ENCODE results near the gene CNTN6. TPM values are rescaled to one million over a fixed set of nuclear protein-coding genes. Genes with fewer than 3 reads are reported as not detected.

CNTN6 gene
- total and polyA plus RNA-seq, 11 donors, result not detected

GRCh38 chr3:1082108-1082507, 10.7 kb upstream of the CNTN6 start:
- Histone ChIP-seq H3K9me3 (no peaks in the 10 kb centered on the region), H3K4me1 (no peaks in the 10 kb centered on the region), H3K27ac (no peak overlapping the region), H3K4me3 (no peak overlapping the region), H3K27me3 (no peaks in the 10 kb centered on the region), H3K36me3 (no peaks in the 10 kb centered on the region)
- no peak for TF ChIP-seq POLR2A (IDR thresholded peaks at IDR 0.05)
- TF ChIP-seq CTCF (IDR thresholded peaks at IDR 0.05), result peak; percentile 29 to 68 (median 46)
- peak in 2 of 5 donors; percentile 20 to 25 for DNase-seq
- WGBS, 4 donors, result 34 to 51% (median 38%) methylated on average over 2 of the region's 2 CpGs
- ATAC-seq, result no peak
- intact Hi-C loops (cut with DNase I), result loop anchor here in 8 of 10 donors (5.0 to 10.0 kb wide), 2 partner anchors 1933 to 1935 kb away; no protein-coding TSS in a partner anchor

- H3K27ac ChIP-seq, result no peak overlapping the region
- no peaks in the 10 kb centered on the region for H3K36me3 ChIP-seq
- peaks cover 0 to 5% (median 0%) of the 10 kb centered on the region in 9 donors for H3K27me3 ChIP-seq
- ATAC-seq (no peak), DNase-seq (no peak)
- H3K9me3 ChIP-seq, result no peaks in the 10 kb centered on the region
- H3K4me1 ChIP-seq, result no peaks in the 10 kb centered on the region
- no peak overlapping the region for H3K4me3 ChIP-seq
- TF ChIP-seq POLR2A (IDR thresholded peaks at IDR 0.05) (no peak), CTCF (IDR thresholded peaks at IDR 0.05) (peak in 1 of 12 donors; percentile 25)
- 14 to 25% (median 18%) methylated on average over 3 of the region's 3 CpGs for WGBS, 4 donors
- intact Hi-C loops (cut with DNase I), result loop anchor here in 5 of 10 donors (10.0 kb wide), 1 partner anchor 1928 kb away; no protein-coding TSS in a partner anchor
Measured at GRCh38 chr3:1087066-1087560, 5.7 kb upstream of the CNTN6 start.

- no peaks in the 10 kb centered on the region for H3K4me1 ChIP-seq
- H3K27me3 ChIP-seq, result peaks cover 0 to 9% (median 0%) of the 10 kb centered on the region in 9 donors
- 79 to 87% (median 83%) methylated on average over 1 of the region's 1 CpG for WGBS, 4 donors
- intact Hi-C loops (cut with DNase I), result loop anchor here in 5 of 10 donors (10.0 kb wide), 1 partner anchor 1926 kb away; no protein-coding TSS in a partner anchor
- no peak overlapping the region for H3K27ac ChIP-seq
- no peak for DNase-seq
- H3K36me3 ChIP-seq, result no peaks in the 10 kb centered on the region
- H3K9me3 ChIP-seq, result no peaks in the 10 kb centered on the region
- H3K4me3 ChIP-seq, result no peak overlapping the region
- ATAC-seq, result no peak
- no peak for TF ChIP-seq CTCF (IDR thresholded peaks at IDR 0.05)
- TF ChIP-seq POLR2A (IDR thresholded peaks at IDR 0.05), result no peak
Measured at GRCh38 chr3:1088503-1088902, 4.3 kb upstream of the CNTN6 start.

GRCh38 chr3:1091286-1091685, 1.5 kb upstream of the CNTN6 start:
- no peak for ATAC-seq
- intact Hi-C loops (cut with DNase I), result no loop called here
- TF ChIP-seq POLR2A (IDR thresholded peaks at IDR 0.05) (no peak), CTCF (IDR thresholded peaks at IDR 0.05) (no peak)

More at GRCh38 chr3:1091286-1091685, 1.5 kb upstream of the CNTN6 start:
- no peak for DNase-seq
- H3K27ac ChIP-seq, result no peak overlapping the region
- H3K27me3 ChIP-seq, result peaks cover 0 to 9% (median 0%) of the 10 kb centered on the region in 9 donors
- 77 to 93% (median 79%) methylated on average over 1 of the region's 1 CpG for WGBS, 4 donors
- H3K9me3 ChIP-seq, result no peaks in the 10 kb centered on the region
- no peak overlapping the region for H3K4me3 ChIP-seq
- H3K4me1 ChIP-seq, result no peaks in the 10 kb centered on the region
- H3K36me3 ChIP-seq, result no peaks in the 10 kb centered on the region
